ENCODE results near the gene SAMD5. TPM values are rescaled to one million over a fixed set of nuclear protein-coding genes. Genes with fewer than 3 reads are reported as not detected.

Gene SAMD5
- total RNA-seq, 1 donor from 2014 or later: 3.2 TPM

DNA sequence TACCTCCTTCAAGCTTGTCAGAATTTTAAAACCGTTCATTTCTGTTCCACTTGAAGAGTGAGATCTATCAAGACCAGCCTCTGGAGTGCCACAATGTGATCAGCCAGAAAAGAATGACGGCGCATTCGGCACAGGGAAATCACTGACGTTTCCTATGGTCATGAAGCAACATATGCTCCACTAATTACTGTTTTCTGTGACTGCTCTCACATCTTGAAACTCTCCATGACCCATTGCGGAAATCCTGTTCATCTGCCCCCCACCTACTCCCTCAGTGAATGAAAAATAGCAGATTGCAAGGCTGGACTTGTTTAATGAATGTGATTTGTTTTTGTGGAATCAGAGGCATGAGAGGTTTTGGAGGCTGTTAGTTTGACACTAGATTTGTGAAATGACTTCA is 53.2 kb downstream of the SAMD5 start:
- no peak for TF ChIP-seq POLR2A (IDR thresholded peaks at IDR 0.05)
- TF ChIP-seq POLR2AphosphoS5 (IDR thresholded peaks at IDR 0.05; ENCODE audit: insufficient read depth in 1 of 2, low read depth in 1 of 2): no peak
- TF ChIP-seq, protein P1, sequence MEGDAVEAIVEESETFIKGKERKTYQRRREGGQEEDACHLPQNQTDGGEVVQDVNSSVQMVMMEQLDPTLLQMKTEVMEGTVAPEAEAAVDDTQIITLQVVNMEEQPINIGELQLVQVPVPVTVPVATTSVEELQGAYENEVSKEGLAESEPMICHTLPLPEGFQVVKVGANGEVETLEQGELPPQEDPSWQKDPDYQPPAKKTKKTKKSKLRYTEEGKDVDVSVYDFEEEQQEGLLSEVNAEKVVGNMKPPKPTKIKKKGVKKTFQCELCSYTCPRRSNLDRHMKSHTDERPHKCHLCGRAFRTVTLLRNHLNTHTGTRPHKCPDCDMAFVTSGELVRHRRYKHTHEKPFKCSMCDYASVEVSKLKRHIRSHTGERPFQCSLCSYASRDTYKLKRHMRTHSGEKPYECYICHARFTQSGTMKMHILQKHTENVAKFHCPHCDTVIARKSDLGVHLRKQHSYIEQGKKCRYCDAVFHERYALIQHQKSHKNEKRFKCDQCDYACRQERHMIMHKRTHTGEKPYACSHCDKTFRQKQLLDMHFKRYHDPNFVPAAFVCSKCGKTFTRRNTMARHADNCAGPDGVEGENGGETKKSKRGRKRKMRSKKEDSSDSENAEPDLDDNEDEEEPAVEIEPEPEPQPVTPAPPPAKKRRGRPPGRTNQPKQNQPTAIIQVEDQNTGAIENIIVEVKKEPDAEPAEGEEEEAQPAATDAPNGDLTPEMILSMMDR (IDR thresholded peaks at IDR 0.05): no peak
- intact Hi-C loops (cut with DNase I): no loop called here

DNA sequence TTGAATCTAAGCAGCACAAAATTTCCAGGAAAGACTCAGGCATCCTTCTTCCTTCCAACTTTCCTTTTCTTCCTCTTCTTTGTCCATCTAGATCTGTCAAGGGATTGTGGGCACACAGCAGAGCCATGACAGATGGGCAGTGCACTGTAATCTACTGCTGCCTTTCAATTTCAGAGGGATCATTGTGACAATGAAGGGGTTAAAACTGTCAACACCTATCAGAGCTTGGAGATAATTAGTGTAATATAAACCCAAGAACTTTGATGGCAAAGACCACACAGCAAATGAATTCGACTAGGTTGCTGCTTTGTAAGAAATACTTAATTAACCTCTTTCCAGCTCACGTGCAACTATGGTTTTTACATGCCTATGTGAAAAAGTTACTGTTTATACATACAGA is 55.0 kb downstream of the SAMD5 start:
- H3K4me3 ChIP-seq: no peak overlapping the region
- TF ChIP-seq POLR2A (IDR thresholded peaks at IDR 0.05) (no peak), POLR2AphosphoS5 (IDR thresholded peaks at IDR 0.05; ENCODE audit: insufficient read depth in 1 of 2, low read depth in 1 of 2) (no peak)
- TF ChIP-seq, protein P1 (IDR thresholded peaks at IDR 0.05): no peak
- no peaks in the 10 kb centered on the region for H3K27me3 ChIP-seq
- intact Hi-C loops (cut with DNase I): no loop called here
- H3K36me3 ChIP-seq: no peaks in the 10 kb centered on the region
- H3K27ac ChIP-seq: no peak overlapping the region
- H3K9me3 ChIP-seq: no peaks in the 10 kb centered on the region
- no peak for DNase-seq (ENCODE audit: extremely low spot score in 2 of 2)
- no peaks in the 10 kb centered on the region for H3K4me1 ChIP-seq

More for the DNA sequence above, 53.2 kb downstream of the SAMD5 start:
- H3K27ac ChIP-seq: no peak overlapping the region
- DNase-seq (ENCODE audit: extremely low spot score in 2 of 2): no peak
- H3K9me3 ChIP-seq: no peaks in the 10 kb centered on the region
- H3K4me3 ChIP-seq: no peak overlapping the region
- no peaks in the 10 kb centered on the region for H3K36me3 ChIP-seq
- H3K27me3 ChIP-seq: no peaks in the 10 kb centered on the region
- no peaks in the 10 kb centered on the region for H3K4me1 ChIP-seq

DNA sequence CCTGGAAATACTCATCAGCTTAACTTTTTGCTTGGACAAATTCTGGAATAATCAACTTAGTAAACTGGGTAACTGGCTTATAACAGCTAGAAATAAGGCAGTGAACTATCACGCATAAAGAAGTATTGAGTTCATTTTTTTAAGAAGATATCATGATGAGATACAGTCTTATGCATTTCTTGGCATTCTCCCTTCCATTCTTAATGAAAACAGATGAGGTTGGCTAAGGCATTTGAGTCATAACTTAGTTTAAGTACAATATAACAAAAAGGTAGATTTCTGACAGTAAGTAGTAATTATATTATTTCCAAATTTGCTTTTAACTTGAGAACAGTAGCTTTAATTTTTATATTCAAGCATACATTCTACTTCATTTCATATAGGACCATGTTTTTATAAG is 56.1 kb downstream of the SAMD5 start:
- DNase-seq (ENCODE audit: extremely low spot score in 2 of 2): no peak
- Histone ChIP-seq H3K36me3 (no peaks in the 10 kb centered on the region), H3K9me3 (no peaks in the 10 kb centered on the region), H3K27me3 (no peaks in the 10 kb centered on the region), H3K27ac (no peak overlapping the region), H3K4me1 (no peaks in the 10 kb centered on the region), H3K4me3 (no peak overlapping the region)
- intact Hi-C loops (cut with DNase I): no loop called here
- no peak for TF ChIP-seq POLR2A (IDR thresholded peaks at IDR 0.05)
- no peak for TF ChIP-seq POLR2AphosphoS5 (IDR thresholded peaks at IDR 0.05; ENCODE audit: insufficient read depth in 1 of 2, low read depth in 1 of 2)
- TF ChIP-seq, protein P1 (IDR thresholded peaks at IDR 0.05): no peak

DNA sequence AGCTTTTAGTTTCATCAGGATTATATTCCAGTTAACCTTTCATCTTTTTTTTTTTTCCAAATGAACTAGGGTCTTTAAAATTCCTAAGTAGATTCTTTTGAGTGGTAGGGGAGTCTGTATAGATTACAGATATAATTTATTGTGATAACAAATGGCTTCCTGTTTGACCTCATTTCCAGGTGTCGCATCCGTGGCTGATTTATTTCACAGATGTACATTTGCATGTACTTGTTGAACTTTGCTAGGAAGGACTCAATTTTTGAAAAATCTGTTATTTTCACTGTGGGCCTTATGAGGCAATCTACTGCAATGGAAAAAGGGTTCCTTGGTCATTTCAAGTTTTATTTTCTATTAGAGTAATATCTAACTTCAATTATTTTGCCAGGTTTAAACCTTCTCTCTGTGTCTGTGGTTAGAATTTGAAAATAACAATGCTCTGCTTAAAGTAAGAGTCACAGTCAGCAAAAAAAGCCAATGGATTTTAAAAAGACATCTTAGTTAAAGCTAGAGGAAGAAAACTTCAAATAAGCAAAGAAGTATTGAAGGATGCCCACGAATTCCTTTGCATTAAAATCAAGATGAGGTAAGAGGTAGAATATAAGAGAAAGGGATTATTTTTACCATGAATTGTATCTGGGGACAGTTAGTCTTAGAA is 57.9 kb downstream of the SAMD5 start:
- Histone ChIP-seq H3K27me3 (no peaks in the 10 kb centered on the region), H3K9me3 (no peaks in the 10 kb centered on the region), H3K4me1 (no peaks in the 10 kb centered on the region), H3K4me3 (no peak overlapping the region), H3K36me3 (no peaks in the 10 kb centered on the region), H3K27ac (no peak overlapping the region)
- no peak for TF ChIP-seq POLR2AphosphoS5 (IDR thresholded peaks at IDR 0.05; ENCODE audit: insufficient read depth in 1 of 2, low read depth in 1 of 2)
- TF ChIP-seq POLR2A (IDR thresholded peaks at IDR 0.05): no peak
- TF ChIP-seq, protein P1 (IDR thresholded peaks at IDR 0.05): no peak
- intact Hi-C loops (cut with DNase I): no loop called here
- no peak for DNase-seq (ENCODE audit: extremely low spot score in 2 of 2)

DNA sequence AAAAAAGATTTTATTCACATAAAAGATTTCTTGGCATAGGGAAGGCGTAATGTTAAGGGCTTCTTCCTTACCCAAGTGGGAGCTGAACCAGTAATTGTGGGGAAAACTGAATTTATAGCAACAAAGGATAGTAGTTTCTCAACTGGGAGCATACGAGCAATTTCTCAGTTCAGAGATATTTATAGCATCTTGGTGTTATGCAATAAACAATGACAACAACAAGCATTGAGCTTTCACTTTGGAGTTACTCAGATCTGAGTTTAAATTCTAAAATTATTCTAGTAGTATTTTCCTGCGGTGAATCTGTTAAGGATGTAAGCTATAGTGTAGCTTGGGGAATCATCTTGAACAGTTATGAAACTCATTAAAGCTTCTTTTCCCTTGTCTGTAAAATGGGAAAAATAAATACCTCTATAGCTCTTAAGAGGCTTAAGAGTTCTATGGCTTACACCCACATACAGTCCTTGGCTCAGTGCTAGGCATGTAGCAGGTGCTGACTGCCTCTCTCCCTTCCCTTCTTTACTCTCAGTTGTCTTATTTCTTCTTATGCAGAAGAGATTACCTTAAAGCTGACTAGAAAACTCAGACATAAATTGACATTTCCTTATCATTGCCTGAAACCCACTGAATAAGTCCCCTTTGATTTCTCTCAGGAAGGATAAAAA is 58.8 kb downstream of the SAMD5 start:
- H3K36me3 ChIP-seq: no peaks in the 10 kb centered on the region
- intact Hi-C loops (cut with DNase I): no loop called here
- no peak overlapping the region for H3K27ac ChIP-seq
- H3K4me3 ChIP-seq: no peak overlapping the region
- no peaks in the 10 kb centered on the region for H3K9me3 ChIP-seq
- TF ChIP-seq, protein P1 (IDR thresholded peaks at IDR 0.05): no peak
- TF ChIP-seq POLR2A (IDR thresholded peaks at IDR 0.05) (no peak), POLR2AphosphoS5 (IDR thresholded peaks at IDR 0.05; ENCODE audit: insufficient read depth in 1 of 2, low read depth in 1 of 2) (no peak)
- no peaks in the 10 kb centered on the region for H3K4me1 ChIP-seq
- DNase-seq (ENCODE audit: extremely low spot score in 2 of 2): no peak
- H3K27me3 ChIP-seq: no peaks in the 10 kb centered on the region
